Liver (tissue), 3 donors: ENCODE results near the gene MED31.

Experiments
- CTCF ChIP-seq: fragments of 150-350 bp; IDR thresholded peaks from 2 replicates; pipeline ENCODE4 v1.5.1; 2017; ENCODE audit warnings: improper control_type of control experiment, low read depth, low read length; ENCODE audit not compliant: missing input control
- GABPA ChIP-seq, 2 donors: IDR thresholded peaks in 1 of 2; conservative IDR thresholded peaks in 1 of 2; 2 replicates each; pipeline ENCODE4 v1.6.1; 2016; ENCODE audit warnings: antibody characterized with exemption in 2 of 2, mild to moderate bottlenecking in 1 of 2, moderate library complexity in 1 of 2
- JUND ChIP-seq, 2 donors: IDR thresholded peaks; 2 replicates each; pipeline ENCODE4 v1.6.1; 2016; ENCODE audit warnings: antibody characterized with exemption in 2 of 2
- MAX ChIP-seq: IDR thresholded peaks from 2 replicates; pipeline ENCODE4 v1.6.1; 2016; ENCODE audit warnings: antibody characterized with exemption
- RAD21 ChIP-seq, 2 donors: IDR thresholded peaks; 2 replicates each; pipeline ENCODE4 v1.6.1; 2016; ENCODE audit warnings: antibody characterized with exemption in 2 of 2, mild to moderate bottlenecking in 2 of 2
- REST ChIP-seq: IDR thresholded peaks from 2 replicates; pipeline ENCODE4 v1.6.1; 2016; ENCODE audit warnings: antibody characterized with exemption, mild to moderate bottlenecking
- SP1 ChIP-seq: IDR thresholded peaks from 2 replicates; pipeline ENCODE4 v1.6.1; 2018; ENCODE audit warnings: antibody characterized with exemption, mild to moderate bottlenecking
- YY1 ChIP-seq: IDR thresholded peaks from 2 replicates; pipeline ENCODE4 v1.6.1; 2016; ENCODE audit warnings: antibody characterized with exemption, mild to moderate bottlenecking
- donor health status: healthy.
- donor health status: healthy.

- TF ChIP-seq GABPA (IDR thresholded peaks at IDR 0.05 in 1 of 2, conservative IDR thresholded peaks at IDR 0.05 in 1 of 2): no peak
- TF ChIP-seq CTCF: no peak
- TF ChIP-seq MAX: no peak
- TF ChIP-seq RAD21 (IDR thresholded peaks at IDR 0.05): no peak
- TF ChIP-seq YY1: no peak
- no peak for TF ChIP-seq SP1
- no peak for TF ChIP-seq JUND (IDR thresholded peaks at IDR 0.05)
- no peak for TF ChIP-seq REST
Observed at GRCh38 chr17:6603744-6604325, 47.6 kb downstream of the MED31 start.
